Lower leg skin (tissue), 3 donors: ENCODE results near the gene ADAMTS17.

ENCODE experiments used
- CTCF ChIP-seq, 3 donors: fragments of 450-650 bp; IDR thresholded peaks; one replicate each; pipeline ENCODE4 v1.5.1; 2016; ENCODE audit warnings: antibody characterized with exemption in 3 of 3, mild to moderate bottlenecking in 3 of 3, moderate library complexity in 2 of 3
- POLR2A ChIP-seq, 2 donors: fragments of 450-650 bp; IDR thresholded peaks; one replicate each; pipeline ENCODE4 v1.6.1; 2016 to 2017; ENCODE audit warnings: antibody characterized with exemption in 2 of 2, mild to moderate bottlenecking in 1 of 2, moderate library complexity in 1 of 2

GRCh38 chr15:100311833-100312476 lies 29.8 kb downstream of the ADAMTS17 start:
- TF ChIP-seq CTCF (IDR thresholded peaks at IDR 0.05) (no peak), POLR2A (IDR thresholded peaks at IDR 0.05) (no peak)
